SK-N-SH treated with all-trans-retinoic acid at 6 μM for 48 hours (cell line): ENCODE data around the gene UNC5C.

Experiments
- ATAC-seq: fragments of 200-7000 bp; cut with Tn5 transposase; 3 replicates; pipeline ENCODE4 v1.9.1; 2020; ENCODE audit warnings: mild to moderate bottlenecking, moderate library complexity
- ARNTL ChIP-seq: fragments of 450-650 bp; formaldehyde crosslinking; IDR thresholded peaks from 2 replicates; pipeline ENCODE4 v1.5.0; 2020; ENCODE audit warnings: low read depth, mild to moderate bottlenecking, moderate library complexity, borderline replicate concordance
- BACH2 ChIP-seq: fragments of 250-450 bp; sonication (Bioruptor Pico); IDR thresholded peaks from 2 replicates; pipeline ENCODE4 v1.9.0; 2021; ENCODE audit warnings: mild to moderate bottlenecking, borderline replicate concordance
- CREB5 ChIP-seq: fragments of 250-450 bp; sonication (Bioruptor Pico); IDR thresholded peaks from 2 replicates; pipeline ENCODE4 v1.5.1; 2020; ENCODE audit warnings: low read depth, mild to moderate bottlenecking, moderate library complexity
- CSDC2 ChIP-seq: fragments of 250-450 bp; sonication (Bioruptor Pico); IDR thresholded peaks from 2 replicates; pipeline ENCODE4 v1.5.0; 2020; ENCODE audit warnings: mild to moderate bottlenecking, moderate library complexity
- ESRRG ChIP-seq: fragments of 250-450 bp; sonication (Bioruptor Pico); IDR thresholded peaks from 2 replicates; pipeline ENCODE4 v1.6.1; 2021; ENCODE audit warnings: mild to moderate bottlenecking
- GLIS3 ChIP-seq: fragments of 250-450 bp; sonication (Bioruptor Pico); IDR thresholded peaks from 2 replicates; pipeline ENCODE4 v1.5.0; 2020; ENCODE audit warnings: mild to moderate bottlenecking, moderate library complexity
- ISL1 ChIP-seq: fragments of 250-450 bp; sonication (Bioruptor Pico); IDR thresholded peaks from 2 replicates; pipeline ENCODE4 v2.1.2; 2022; ENCODE audit warnings: mild to moderate bottlenecking, moderate library complexity
- OSR1 ChIP-seq: fragments of 250-450 bp; sonication (Bioruptor Pico); IDR thresholded peaks from 2 replicates; pipeline ENCODE4 v1.8.0; 2022; ENCODE audit warnings: moderate library complexity, mild to moderate bottlenecking, inconsistent platforms
- PPARA ChIP-seq: fragments of 250-450 bp; sonication (Bioruptor Pico); IDR thresholded peaks from 2 replicates; pipeline ENCODE4 v1.5.0; 2020; ENCODE audit warnings: mild to moderate bottlenecking, borderline replicate concordance
- RARB ChIP-seq: fragments of 250-450 bp; sonication (Bioruptor Pico); IDR thresholded peaks from 2 replicates; pipeline ENCODE4 v1.8.0; 2021; ENCODE audit warnings: mild to moderate bottlenecking, moderate library complexity
- SNAI2 ChIP-seq: fragments of 250-450 bp; sonication (Bioruptor Pico); IDR thresholded peaks from 2 replicates; pipeline ENCODE4 v1.5.0; 2020; ENCODE audit warnings: mild to moderate bottlenecking, moderate library complexity
- TCF4 ChIP-seq: fragments of 250-450 bp; sonication (Bioruptor Pico); IDR thresholded peaks from 2 replicates; pipeline ENCODE4 v1.8.0; 2021; ENCODE audit warnings: mild to moderate bottlenecking, moderate library complexity, borderline replicate concordance
- TOX ChIP-seq: fragments of 250-450 bp; sonication (Bioruptor Pico); IDR thresholded peaks from 2 replicates; pipeline ENCODE4 v1.8.0; 2021; ENCODE audit warnings: mild to moderate bottlenecking, moderate library complexity, borderline replicate concordance
- ZFP3 ChIP-seq: fragments of 250-450 bp; sonication (Bioruptor Pico); IDR thresholded peaks from 2 replicates; pipeline ENCODE4 v1.5.0; 2020; ENCODE audit warnings: mild to moderate bottlenecking, moderate library complexity
- ZFP30 ChIP-seq: fragments of 450-650 bp; formaldehyde crosslinking; IDR thresholded peaks from 2 replicates; pipeline ENCODE4 v1.5.0; 2022; ENCODE audit warnings: mild to moderate bottlenecking, moderate library complexity
- ZNF565 ChIP-seq: fragments of 450-650 bp; formaldehyde crosslinking; conservative IDR thresholded peaks from 2 replicates; pipeline ENCODE4 v1.5.0; 2020; ENCODE audit warnings: low read depth, mild to moderate bottlenecking, moderate library complexity
- ZNF70 ChIP-seq: fragments of 450-650 bp; formaldehyde crosslinking; IDR thresholded peaks from 2 replicates; pipeline ENCODE4 v1.5.0; 2020; ENCODE audit warnings: mild to moderate bottlenecking, moderate library complexity
- ZNF8 ChIP-seq: fragments of 450-650 bp; formaldehyde crosslinking; IDR thresholded peaks from 2 replicates; pipeline ENCODE4 v1.5.0; 2020; ENCODE audit warnings: mild to moderate bottlenecking, moderate library complexity
- TF ChIP-seq, protein P1 (sequence below): fragments of 250-450 bp; sonication (Bioruptor Pico); IDR thresholded peaks from 2 replicates; pipeline ENCODE4 v1.8.0; 2021; ENCODE audit warnings: low read depth, mild to moderate bottlenecking, moderate library complexity, borderline replicate concordance
- TF ChIP-seq, protein P2 (sequence below): fragments of 250-450 bp; sonication (Bioruptor Pico); IDR thresholded peaks from 2 replicates; pipeline ENCODE4 v1.5.1; 2021; ENCODE audit warnings: mild to moderate bottlenecking, moderate library complexity

The UNC5C gene

DNA sequence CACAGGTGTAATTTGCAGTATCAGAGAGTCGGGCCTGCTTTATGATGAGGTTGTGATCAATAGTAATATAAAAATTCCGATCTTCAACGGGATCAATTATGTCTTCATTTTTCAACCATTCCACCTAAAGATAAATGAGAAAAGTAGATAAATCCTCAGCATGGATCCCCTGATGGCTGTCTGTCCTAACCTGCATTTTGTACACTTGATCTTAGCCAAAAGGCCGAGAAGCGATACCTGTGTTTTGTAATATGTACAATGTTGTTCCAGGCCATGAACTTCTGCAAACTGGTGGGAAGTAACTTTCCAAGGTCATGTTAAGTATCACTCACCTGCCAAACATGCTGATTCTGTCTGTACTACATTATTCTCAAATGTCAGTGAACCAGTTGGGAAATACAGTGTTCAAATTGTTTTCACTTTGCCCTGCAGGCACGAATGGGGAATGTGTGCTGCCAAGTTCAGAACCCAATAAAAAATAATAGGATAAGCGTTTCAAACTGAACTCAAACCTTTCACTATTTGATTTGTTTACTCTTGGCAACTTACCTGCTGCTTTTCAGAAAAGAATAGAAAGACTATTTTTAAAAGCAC is 298.1 kb downstream of the UNC5C start:
- TF ChIP-seq, protein P1, sequence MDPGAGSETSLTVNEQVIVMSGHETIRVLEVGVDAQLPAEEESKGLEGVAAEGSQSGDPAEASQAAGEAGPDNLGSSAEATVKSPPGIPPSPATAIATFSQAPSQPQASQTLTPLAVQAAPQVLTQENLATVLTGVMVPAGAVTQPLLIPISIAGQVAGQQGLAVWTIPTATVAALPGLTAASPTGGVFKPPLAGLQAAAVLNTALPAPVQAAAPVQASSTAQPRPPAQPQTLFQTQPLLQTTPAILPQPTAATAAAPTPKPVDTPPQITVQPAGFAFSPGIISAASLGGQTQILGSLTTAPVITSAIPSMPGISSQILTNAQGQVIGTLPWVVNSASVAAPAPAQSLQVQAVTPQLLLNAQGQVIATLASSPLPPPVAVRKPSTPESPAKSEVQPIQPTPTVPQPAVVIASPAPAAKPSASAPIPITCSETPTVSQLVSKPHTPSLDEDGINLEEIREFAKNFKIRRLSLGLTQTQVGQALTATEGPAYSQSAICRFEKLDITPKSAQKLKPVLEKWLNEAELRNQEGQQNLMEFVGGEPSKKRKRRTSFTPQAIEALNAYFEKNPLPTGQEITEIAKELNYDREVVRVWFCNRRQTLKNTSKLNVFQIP (CRISPR knock-in tag) = no peak
- TF ChIP-seq, protein P2, sequence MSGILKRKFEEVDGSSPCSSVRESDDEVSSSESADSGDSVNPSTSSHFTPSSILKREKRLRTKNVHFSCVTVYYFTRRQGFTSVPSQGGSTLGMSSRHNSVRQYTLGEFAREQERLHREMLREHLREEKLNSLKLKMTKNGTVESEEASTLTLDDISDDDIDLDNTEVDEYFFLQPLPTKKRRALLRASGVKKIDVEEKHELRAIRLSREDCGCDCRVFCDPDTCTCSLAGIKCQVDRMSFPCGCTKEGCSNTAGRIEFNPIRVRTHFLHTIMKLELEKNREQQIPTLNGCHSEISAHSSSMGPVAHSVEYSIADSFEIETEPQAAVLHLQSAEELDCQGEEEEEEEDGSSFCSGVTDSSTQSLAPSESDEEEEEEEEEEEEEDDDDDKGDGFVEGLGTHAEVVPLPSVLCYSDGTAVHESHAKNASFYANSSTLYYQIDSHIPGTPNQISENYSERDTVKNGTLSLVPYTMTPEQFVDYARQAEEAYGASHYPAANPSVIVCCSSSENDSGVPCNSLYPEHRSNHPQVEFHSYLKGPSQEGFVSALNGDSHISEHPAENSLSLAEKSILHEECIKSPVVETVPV = no peak
- TF ChIP-seq ESRRG (CRISPR knock-in tag) (no peak), CSDC2 (CRISPR knock-in tag) (no peak), PPARA (CRISPR knock-in tag) (no peak), ISL1 (CRISPR knock-in tag) (no peak), GLIS3 (CRISPR knock-in tag) (no peak), CREB5 (CRISPR knock-in tag) (no peak), TCF4 (no peak)
- ATAC-seq = no peak

DNA sequence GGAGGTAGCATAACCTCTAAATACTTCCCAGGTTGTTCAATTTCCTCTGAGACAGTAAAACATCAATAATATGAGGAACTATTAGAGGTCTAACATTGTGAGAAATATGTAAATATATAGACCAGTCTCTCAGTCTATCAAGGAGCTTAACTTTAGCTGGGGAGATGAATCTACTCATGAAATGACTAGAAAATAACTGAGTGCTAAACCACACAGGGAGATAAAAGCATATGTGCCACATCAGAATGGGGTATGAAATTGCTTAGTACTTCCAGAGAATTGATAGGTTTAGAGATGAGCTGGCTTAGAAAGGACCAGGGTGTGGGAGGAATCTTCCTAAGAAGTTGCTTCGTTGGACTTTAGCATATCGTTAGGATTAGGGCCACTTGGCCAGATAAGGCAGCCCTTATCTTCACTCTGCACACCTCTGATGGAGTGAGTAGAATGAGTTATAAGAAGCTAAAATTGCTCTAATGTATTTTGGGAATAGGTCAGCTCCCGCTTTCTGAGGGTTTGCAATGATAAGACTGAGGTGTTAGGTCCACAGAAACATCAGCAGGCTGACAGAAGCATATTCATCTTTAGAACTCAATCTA is 299.2 kb downstream of the UNC5C start:
- no peak for ATAC-seq
- TF ChIP-seq TOX (no peak), ZNF565 (CRISPR knock-in tag) (no peak), BACH2 (CRISPR knock-in tag) (no peak), ISL1 (CRISPR knock-in tag) (no peak), OSR1 (no peak), ZFP30 (no peak), ZNF8 (CRISPR knock-in tag) (no peak), ZNF70 (no peak), ARNTL (no peak), TCF4 (no peak), CSDC2 (CRISPR knock-in tag) (no peak), RARB (CRISPR knock-in tag) (no peak), SNAI2 (CRISPR knock-in tag) (no peak), ZFP3 (CRISPR knock-in tag) (no peak)
- TF ChIP-seq, protein P2 = no peak
- TF ChIP-seq, protein P1 (CRISPR knock-in tag) = no peak

DNA sequence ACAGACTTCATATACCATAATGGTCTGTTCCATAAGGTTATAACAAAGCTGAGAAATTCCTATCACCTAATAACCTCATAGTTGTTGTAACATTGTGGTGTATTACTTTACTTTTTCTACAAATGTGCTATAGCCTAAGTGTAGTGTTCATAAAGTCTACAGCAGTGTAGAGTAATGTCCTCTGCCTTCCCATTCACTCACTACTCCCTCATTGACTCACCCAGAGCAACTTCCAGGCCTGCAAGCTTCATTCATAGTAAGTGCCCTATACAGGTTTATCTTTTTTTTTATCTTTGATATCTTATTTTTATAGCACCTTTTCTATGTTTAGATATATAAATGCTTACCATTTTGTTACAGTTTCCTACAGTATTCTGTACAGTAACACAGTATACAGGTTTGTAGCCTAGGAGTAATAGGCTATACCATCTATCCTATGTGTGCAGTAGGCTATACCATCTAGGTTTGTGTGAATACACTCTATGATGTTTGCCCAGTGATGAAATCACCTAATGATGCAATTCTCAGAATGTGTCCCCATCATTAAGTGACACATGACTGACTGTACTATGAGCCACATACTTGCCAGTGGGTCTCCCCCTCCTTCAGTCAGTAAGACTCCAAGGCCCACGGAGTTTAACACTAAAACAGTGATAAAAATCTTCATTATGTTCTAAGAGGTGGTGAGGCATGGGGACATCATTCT is 299.9 kb downstream of the UNC5C start:
- ATAC-seq = no peak
- TF ChIP-seq ARNTL (no peak), ZNF70 (no peak), ZFP30 (no peak), PPARA (CRISPR knock-in tag) (no peak), ISL1 (CRISPR knock-in tag) (no peak), ZNF565 (CRISPR knock-in tag) (no peak), SNAI2 (CRISPR knock-in tag) (no peak)
- TF ChIP-seq, protein P2 = no peak
- TF ChIP-seq, protein P1 (CRISPR knock-in tag) = no peak
